HG03103 (cell line): Measurements from ENCODE around the gene LIPC.

Experiments used
- ATAC-seq: cut with Tn5 transposase; IDR thresholded peaks from one replicate; pipeline ENCODE4 v1.9.1; 2021; ENCODE audit warnings: low read depth; ENCODE audit not compliant: unreplicated experiment

Gene LIPC

GRCh38 chr15:58405865-58406264 lies 25.9 kb upstream of the LIPC start:
- no peak for ATAC-seq

GRCh38 chr15:58406811-58407210 lies 25.0 kb upstream of the LIPC start:
- no peak for ATAC-seq

- no peak for ATAC-seq
Measured at GRCh38 chr15:58407236-58407775, 24.5 kb upstream of the LIPC start.

- no peak for ATAC-seq
Measured at GRCh38 chr15:58407778-58408177, 24.0 kb upstream of the LIPC start.

GRCh38 chr15:58409861-58410260 lies 21.9 kb upstream of the LIPC start:
- ATAC-seq: no peak

GRCh38 chr15:58410353-58410752 lies 21.4 kb upstream of the LIPC start:
- no peak for ATAC-seq

DNA sequence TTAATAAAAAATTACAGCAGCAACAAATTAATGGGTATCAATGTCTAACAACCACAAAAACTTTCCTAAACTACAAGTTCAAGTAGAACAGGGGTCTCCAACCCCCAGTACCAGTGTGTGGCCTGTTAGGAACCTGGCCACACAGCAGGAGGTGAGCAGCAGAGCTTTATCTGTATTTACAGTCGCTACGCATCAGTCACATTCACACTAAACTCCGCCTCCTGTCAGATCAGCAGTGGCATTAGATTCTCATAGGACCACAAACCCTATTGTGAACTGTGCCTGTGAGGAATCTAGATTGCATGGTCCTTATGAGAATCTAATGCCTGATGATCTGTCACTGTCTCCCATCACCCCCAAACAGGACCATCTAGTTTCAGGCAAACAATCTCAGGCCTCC lies 18.5 kb upstream of the LIPC start:
- no peak for ATAC-seq

GRCh38 chr15:58415636-58416035 lies 16.2 kb upstream of the LIPC start:
- no peak for ATAC-seq

DNA sequence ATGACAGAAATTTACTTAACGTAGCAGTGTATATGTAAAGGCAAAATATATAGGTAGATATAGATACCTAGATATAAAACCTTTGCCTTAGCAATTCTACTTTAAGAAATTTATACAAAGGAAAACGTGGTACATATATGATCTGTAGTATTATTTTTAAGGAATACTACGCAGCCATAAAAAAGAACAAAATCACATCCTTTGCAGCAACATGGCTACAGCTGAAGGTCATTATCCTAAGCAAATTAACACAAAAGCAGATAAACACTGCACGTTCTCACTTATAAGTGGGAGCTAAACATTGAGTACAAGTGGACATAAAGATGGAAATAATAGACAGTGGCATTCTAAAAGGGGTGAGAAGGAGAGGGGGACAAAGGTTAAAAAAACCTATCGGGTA lies 14.8 kb upstream of the LIPC start:
- ATAC-seq: no peak

DNA sequence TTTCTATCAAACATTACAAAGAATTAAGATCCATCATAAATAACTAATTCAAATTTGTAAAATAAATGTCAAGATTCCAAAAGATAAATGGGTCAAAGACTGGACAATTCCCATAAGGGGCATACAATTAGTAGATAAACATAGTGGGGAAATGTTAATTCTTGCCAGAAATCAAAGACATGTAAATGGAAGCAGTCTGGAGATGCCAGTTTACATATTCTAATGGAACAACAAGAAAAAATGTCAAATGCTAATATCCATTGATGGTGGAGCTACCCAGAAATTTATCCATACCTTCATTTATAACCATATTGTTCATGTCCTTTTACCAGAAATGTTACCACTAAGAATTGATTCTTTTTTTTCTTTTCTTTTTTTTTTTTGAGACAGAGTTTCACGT lies 13.7 kb upstream of the LIPC start:
- ATAC-seq: no peak

DNA sequence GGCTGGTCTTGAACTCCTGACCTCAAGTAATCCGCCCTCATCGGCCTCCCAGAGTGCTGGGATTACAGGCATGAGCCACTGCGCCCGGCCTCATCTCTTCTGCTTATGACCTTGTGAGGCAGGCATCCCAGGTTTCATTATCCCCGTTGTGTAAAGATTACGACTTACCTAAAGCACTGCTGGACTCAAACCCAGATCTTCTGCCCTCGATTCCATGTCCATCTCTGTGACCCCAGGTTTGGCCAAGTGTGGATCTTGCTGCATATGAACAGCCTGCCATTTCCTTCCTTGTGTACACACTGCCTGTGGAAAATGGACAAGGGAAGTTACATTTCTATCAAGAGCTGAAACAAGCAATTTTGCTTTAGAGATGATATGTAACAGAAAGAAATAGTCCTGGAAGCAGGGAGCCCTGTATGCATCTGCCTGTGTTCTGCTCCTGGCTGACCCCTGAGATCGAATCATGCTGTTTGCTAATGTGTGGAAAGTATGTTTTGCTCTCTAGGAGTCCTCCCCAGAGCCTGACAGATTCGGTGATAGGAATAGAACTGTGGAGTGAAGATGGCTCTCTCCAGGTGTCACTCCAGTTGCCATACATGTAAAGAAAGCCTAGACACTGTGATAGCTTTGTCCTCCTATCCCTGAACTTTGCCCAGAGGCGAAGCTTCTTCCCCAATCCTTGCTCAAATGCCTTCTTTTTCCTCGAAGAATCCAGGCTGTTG lies 11.8 kb upstream of the LIPC start:
- ATAC-seq: no peak

DNA sequence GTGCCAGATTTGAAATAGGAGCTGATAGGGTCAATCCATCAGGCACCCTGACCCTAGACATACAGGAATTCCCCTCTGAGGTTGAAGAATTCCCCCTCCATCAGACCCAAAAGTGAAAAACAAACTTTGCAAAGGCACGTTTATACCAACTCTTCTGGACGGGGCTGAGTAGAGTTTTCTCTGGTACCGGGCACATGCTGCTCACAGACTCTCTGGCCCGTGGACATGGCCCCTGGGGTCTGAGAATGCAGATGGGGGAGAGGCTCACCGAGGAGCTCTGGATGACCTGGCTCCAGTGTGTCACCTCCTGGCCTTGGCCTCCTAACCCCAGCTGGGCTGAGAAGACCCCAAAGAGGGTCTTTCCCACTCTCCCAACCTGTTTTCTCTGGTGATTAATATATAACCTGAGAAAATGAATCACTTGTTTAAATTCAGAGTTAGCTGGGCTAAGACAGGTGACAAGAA lies 11.2 kb upstream of the LIPC start:
- ATAC-seq: no peak

DNA sequence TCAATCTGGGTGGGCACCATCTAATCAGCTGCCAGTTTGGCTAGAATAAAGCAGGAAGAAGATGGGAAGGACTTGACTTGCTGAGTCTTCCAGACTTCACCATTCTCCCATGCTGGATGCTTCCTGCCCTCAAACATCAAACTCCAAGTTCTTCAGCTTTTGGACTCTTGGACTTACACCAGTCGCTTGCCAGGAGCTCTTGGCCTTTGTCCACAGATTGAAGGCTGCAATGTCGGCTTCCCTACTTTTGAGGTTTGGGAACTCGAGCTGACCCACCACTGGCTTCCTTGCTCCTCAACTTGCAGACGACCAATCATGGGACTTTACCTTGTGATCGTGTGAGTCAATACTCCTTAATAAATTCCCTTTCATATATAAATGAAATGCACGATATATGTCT lies 8.6 kb upstream of the LIPC start:
- no peak for ATAC-seq

- no peak for ATAC-seq
Measured at GRCh38 chr15:58423831-58424608, 7.8 kb upstream of the LIPC start.

DNA sequence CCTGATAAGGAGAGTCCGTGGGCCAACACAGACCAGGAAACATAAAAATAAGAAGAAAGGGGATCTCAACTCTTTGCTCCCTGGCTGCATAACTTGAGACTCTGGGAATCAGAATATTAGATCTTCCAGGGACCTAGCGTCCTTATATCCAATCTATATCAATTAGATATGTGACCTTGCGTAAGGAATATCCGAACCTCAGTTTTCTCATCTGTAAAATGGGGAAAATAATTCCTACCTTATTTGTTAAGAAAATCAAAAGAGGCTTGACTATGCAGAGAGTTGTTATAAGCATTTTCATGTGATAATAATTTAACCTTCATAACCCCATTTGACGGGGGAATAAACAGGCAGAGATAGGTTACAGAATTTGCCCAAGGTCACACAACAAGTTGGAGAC lies 7.1 kb upstream of the LIPC start:
- ATAC-seq: no peak

GRCh38 chr15:58425185-58425584 lies 6.6 kb upstream of the LIPC start:
- ATAC-seq: no peak

- ATAC-seq: no peak
Measured at GRCh38 chr15:58425834-58426233, 6.0 kb upstream of the LIPC start.

DNA sequence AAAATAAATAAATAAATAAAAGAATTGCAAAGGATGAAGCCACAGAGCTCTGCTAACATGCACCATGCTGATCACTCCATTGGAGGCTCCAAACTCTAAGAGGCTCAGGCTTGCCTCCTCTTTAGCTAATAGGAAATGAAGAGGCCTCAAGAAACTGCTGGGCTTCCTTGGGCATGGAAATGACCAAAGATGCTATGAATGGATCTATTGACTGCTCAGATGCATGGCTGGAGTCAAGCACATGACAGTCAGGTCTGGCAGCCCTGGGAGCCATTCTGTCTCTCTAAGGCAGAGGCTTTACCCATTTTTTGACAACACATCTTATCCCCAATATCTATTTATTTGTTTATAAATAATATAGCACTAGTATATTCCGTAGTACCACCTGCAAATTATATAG lies 5.3 kb upstream of the LIPC start:
- no peak for ATAC-seq

- ATAC-seq: no peak
Measured at GRCh38 chr15:58427987-58428386, 3.8 kb upstream of the LIPC start.

DNA sequence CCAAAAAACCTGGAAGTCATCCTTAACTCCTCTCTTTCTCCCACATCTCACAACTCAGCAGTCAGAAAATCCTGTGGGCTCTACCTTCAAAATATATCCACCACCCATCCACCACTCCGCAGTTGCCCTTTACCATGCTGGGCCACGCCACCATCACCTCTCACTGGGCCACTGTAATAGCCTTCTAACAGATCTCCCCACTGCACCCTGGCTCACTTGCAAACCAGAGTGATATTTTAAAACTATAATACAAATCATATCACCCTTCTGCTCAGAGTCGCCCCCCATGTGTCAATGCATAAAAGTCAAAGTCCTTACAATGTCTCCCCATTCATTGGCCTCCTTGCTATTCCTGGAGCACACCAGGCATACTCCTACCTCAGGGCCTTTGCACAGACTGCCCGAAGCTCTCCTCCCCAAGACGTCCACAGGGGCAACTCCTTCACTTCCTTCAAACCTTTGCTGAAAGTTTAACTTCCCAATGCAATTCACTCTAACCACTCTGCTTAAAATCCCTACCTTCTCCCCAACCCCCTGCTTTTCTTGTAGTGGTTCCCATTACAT lies 1.5 kb upstream of the LIPC start:
- ATAC-seq: no peak

DNA sequence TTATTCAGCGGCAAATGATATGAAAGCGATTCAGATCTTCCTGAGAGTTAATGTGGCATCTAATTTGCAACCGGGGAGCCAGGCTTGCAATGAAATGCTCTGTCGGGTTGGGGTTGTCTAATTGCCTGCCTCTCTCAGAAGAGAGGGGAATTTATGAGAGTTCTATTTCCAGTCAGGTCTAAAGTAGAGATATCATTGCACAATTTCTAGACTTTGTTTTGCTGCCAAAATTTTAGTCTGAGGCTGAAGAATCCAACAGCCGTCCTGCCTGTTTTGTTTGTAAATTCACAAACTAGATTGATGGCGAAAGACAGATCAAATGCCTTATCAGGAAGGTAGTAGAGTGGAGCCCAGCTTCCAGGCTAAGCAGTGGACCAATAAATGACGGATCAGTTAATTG lies 610 bp downstream of the LIPC start:
- no peak for ATAC-seq
